H9 (cell line): ENCODE measurements around the gene RAB3IL1. TPM values are rescaled to one million over a fixed set of nuclear protein-coding genes. Genes with fewer than 3 reads are reported as not detected.

Experiments
- DNase-seq: peaks from one replicate; pipeline ENCODE4 v3.0.0-alpha.2; 2017
- H2AFZ ChIP-seq: one replicate; pipeline ENCODE4 v1.6.1; 2013; ENCODE audit warnings: mild to moderate bottlenecking, low read length, control low read depth, moderate library complexity
- H2AK5ac ChIP-seq: 2 replicates; pipeline ENCODE4 v1.6.1; 2013; ENCODE audit warnings: low read length, control low read depth, mixed read lengths; ENCODE audit not compliant: insufficient read length
- H2BK120ac ChIP-seq: one replicate; pipeline ENCODE4 v1.6.1; 2013; ENCODE audit warnings: low read depth, mild to moderate bottlenecking, low read length, control low read depth, inconsistent platforms; ENCODE audit not compliant: poor library complexity, severe bottlenecking
- H2BK12ac ChIP-seq: 2 replicates; pipeline ENCODE4 v1.6.1; 2013; ENCODE audit warnings: low read length, control low read depth, mixed read lengths, low read depth; ENCODE audit not compliant: insufficient read length
- H2BK15ac ChIP-seq: 2 replicates; pipeline ENCODE4 v1.6.1; 2013; ENCODE audit warnings: low read depth, low read length, control low read depth
- H2BK20ac ChIP-seq: one replicate; pipeline ENCODE4 v1.6.1; 2013; ENCODE audit warnings: low read depth, mild to moderate bottlenecking, low read length, control low read depth, inconsistent platforms; ENCODE audit not compliant: poor library complexity, severe bottlenecking
- H2BK5ac ChIP-seq: 2 replicates; pipeline ENCODE4 v1.6.1; 2013; ENCODE audit warnings: low read length, control low read depth, mixed read lengths; ENCODE audit not compliant: insufficient read length
- H3K14ac ChIP-seq: 2 replicates; pipeline ENCODE4 v1.6.1; 2013; ENCODE audit warnings: low read length, control low read depth; ENCODE audit not compliant: insufficient read depth
- H3K18ac ChIP-seq: 2 replicates; pipeline ENCODE4 v1.6.1; 2013; ENCODE audit warnings: low read depth, mild to moderate bottlenecking, mixed read lengths, low read length, control low read depth; ENCODE audit not compliant: insufficient read length
- H3K23ac ChIP-seq: 2 replicates; pipeline ENCODE4 v1.6.1; 2013; ENCODE audit warnings: low read length, control low read depth, mixed read lengths, low read depth; ENCODE audit not compliant: insufficient read length
- H3K23me2 ChIP-seq: 2 replicates; pipeline ENCODE4 v1.6.1; 2013; ENCODE audit warnings: low read depth, mild to moderate bottlenecking, mixed read lengths, low read length, control low read depth; ENCODE audit not compliant: insufficient read length, poor library complexity, severe bottlenecking
- H3K27ac ChIP-seq: 2 replicates; pipeline ENCODE4 v1.5.1; 2013; ENCODE audit warnings: low read length, control low read depth, mixed read lengths, low read depth; ENCODE audit not compliant: insufficient read length
- H3K27me3 ChIP-seq: 2 replicates; pipeline ENCODE4 v1.6.1; 2013; ENCODE audit warnings: low read length, control low read depth, inconsistent platforms; ENCODE audit not compliant: insufficient read depth
- H3K4ac ChIP-seq: 2 replicates; pipeline ENCODE4 v1.6.1; 2013; ENCODE audit warnings: low read depth, mild to moderate bottlenecking, control low read depth, inconsistent platforms, low read length, moderate library complexity
- H3K4me1 ChIP-seq: 2 replicates; pipeline ENCODE4 v1.6.1; 2013; ENCODE audit warnings: low read length, control low read depth, inconsistent platforms; ENCODE audit not compliant: insufficient read depth
- H3K4me2 ChIP-seq: 2 replicates; pipeline ENCODE4 v1.6.1; 2013; ENCODE audit warnings: low read length, control low read depth, mixed read lengths; ENCODE audit not compliant: insufficient read length, insufficient read depth
- H3K56ac ChIP-seq: 2 replicates; pipeline ENCODE4 v1.6.1; 2013; ENCODE audit warnings: low read depth, mild to moderate bottlenecking, mixed read lengths, low read length, control low read depth; ENCODE audit not compliant: insufficient read length
- H3K79me1 ChIP-seq: 2 replicates; pipeline ENCODE4 v1.6.1; 2013; ENCODE audit warnings: low read depth, mild to moderate bottlenecking, moderate library complexity, low read length, control low read depth, inconsistent platforms; ENCODE audit not compliant: insufficient read depth, poor library complexity, severe bottlenecking
- H3K79me2 ChIP-seq: 2 replicates; pipeline ENCODE4 v1.6.1; 2013; ENCODE audit warnings: low read length, control low read depth, inconsistent platforms; ENCODE audit not compliant: insufficient read depth
- H3K9ac ChIP-seq: 2 replicates; pipeline ENCODE4 v1.6.1; 2013; ENCODE audit warnings: low read length, control low read depth, mixed read lengths; ENCODE audit not compliant: insufficient read length; ENCODE audit errors: extremely low read depth
- H3K9me3 ChIP-seq: one replicate; pipeline ENCODE4 v1.6.1; 2013; ENCODE audit warnings: low read depth, low read length, inconsistent platforms; ENCODE audit not compliant: control insufficient read depth
- H3T11ph ChIP-seq: one replicate; pipeline ENCODE4 v1.6.1; 2013; ENCODE audit warnings: mild to moderate bottlenecking, low read length, control low read depth, inconsistent platforms
- H4K20me1 ChIP-seq: one replicate; pipeline ENCODE4 v1.6.1; 2013; ENCODE audit not compliant: control insufficient read depth, insufficient read length, insufficient read depth
- H4K5ac ChIP-seq: 2 replicates; pipeline ENCODE4 v1.6.1; 2013; ENCODE audit warnings: low read depth, mild to moderate bottlenecking, mixed read lengths, low read length, control low read depth; ENCODE audit not compliant: insufficient read length
- H4K8ac ChIP-seq: replicated peaks from 2 replicates; pipeline ENCODE4 v1.6.1; 2013; ENCODE audit warnings: low read length, control low read depth, mixed read lengths, low read depth; ENCODE audit not compliant: insufficient read length
- H4K91ac ChIP-seq: 2 replicates; pipeline ENCODE4 v1.6.1; 2013; ENCODE audit warnings: low read depth, mild to moderate bottlenecking, moderate library complexity, mixed read lengths, low read length, control low read depth; ENCODE audit not compliant: insufficient read length
- H3K27ac Mint-ChIP-seq, 3 experiments: 2 replicates in 2 of 3; 3 replicates in 1 of 3; pipeline ENCODE4 v1.8.0; 2020 to 2021; ENCODE audit warnings: mixed read lengths in 3 of 3, mild to moderate bottlenecking in 1 of 3, moderate library complexity in 1 of 3
- H3K27me3 Mint-ChIP-seq: 2 replicates; pipeline ENCODE4 v1.8.0; 2021; ENCODE audit warnings: low read depth, mild to moderate bottlenecking, moderate library complexity, mixed read lengths
- H3K36me3 Mint-ChIP-seq, 3 experiments: 2 replicates in 2 of 3; 3 replicates in 1 of 3; pipeline ENCODE4 v1.8.0; 2020 to 2021; ENCODE audit warnings: low read depth in 3 of 3, mixed read lengths in 3 of 3; ENCODE audit not compliant: insufficient read depth in 1 of 3
- H3K4me1 Mint-ChIP-seq, 2 experiments: 2 replicates each; pipeline ENCODE4 v1.8.0; 2020; ENCODE audit warnings: mixed read lengths in 2 of 2
- H3K4me3 Mint-ChIP-seq, 2 experiments: 2 replicates in 1 of 2; 3 replicates in 1 of 2; pipeline ENCODE4 v1.8.0; 2020 to 2021; ENCODE audit warnings: mild to moderate bottlenecking in 2 of 2, mixed read lengths in 2 of 2, moderate library complexity in 1 of 2
- H3K9me3 Mint-ChIP-seq, 2 experiments: 2 replicates in 1 of 2; 3 replicates in 1 of 2; pipeline ENCODE4 v1.8.0; 2020; ENCODE audit warnings: mild to moderate bottlenecking in 2 of 2, mixed read lengths in 2 of 2, moderate library complexity in 1 of 2
- WGBS: extraction: QIAGEN DNeasy Blood & Tissue Kit; methylation state at CpG from one replicate; pipeline ENCODE4 v1.1.7; 2013; ENCODE audit warnings: missing lambda C conversion rate, low lambda C conversion rate, mixed read lengths; ENCODE audit not compliant: insufficient read length; ENCODE audit errors: extremely low coverage; 5-methylcytosine and 5-hydroxymethylcytosine counted together
- total RNA-seq: library from RNA; stranded (reverse); gene quantifications from 2 replicates; pipeline ENCODE4 v1.2.1, GENCODE V29; 2021
- TF ChIP-seq, protein P1 (sequence below): fragments of 200-600 bp; sonication (generic); conservative IDR thresholded peaks from 3 replicates; pipeline ENCODE4 v1.8.0; 2021; ENCODE audit warnings: antibody characterized with exemption, mild to moderate bottlenecking

The RAB3IL1 gene
- total RNA-seq, 1 experiment from 2014 or later, result 2.4 TPM

DNA sequence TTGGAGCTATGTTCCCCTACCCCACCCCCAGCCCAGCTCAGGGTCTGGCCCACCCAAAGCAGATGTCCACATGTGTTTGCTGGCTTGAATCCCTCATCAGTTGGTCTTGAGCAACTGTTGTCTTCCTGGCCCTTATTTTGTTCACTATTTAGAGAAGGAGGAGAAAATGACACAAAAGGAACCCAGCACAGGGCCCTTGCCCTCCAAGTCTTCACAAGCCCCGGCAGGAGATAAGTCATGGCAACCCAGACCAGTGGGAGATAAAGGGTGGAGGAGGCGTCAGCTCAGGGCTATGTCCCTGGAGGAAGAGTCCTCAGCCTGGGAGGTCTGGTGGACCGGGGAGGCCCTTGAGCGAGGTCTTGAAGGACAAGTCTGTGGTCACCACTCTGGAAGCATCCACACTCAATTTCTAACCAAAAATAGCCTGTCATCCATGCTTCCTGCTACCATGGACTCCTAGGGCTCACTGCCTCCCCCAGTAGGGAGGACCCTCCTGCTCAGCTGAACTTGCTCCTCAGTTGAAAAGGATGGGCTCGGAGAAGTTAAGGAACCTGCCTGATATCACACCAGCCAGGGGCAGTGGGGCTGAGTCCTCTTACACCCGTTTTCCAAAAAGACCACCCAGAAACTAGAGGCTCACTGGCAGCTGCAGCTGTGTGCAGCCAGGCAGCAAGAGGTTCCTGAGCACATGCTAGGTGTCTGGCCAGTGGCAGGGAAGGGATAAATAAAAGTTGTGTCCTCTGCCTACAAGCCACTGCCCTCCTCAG lies 1.8 kb upstream of the RAB3IL1 start:
- peaks cover 23 to 30% of the 10 kb centered on the region in 2 experiments for H3K4me1 Mint-ChIP-seq
- TF ChIP-seq, protein P1, sequence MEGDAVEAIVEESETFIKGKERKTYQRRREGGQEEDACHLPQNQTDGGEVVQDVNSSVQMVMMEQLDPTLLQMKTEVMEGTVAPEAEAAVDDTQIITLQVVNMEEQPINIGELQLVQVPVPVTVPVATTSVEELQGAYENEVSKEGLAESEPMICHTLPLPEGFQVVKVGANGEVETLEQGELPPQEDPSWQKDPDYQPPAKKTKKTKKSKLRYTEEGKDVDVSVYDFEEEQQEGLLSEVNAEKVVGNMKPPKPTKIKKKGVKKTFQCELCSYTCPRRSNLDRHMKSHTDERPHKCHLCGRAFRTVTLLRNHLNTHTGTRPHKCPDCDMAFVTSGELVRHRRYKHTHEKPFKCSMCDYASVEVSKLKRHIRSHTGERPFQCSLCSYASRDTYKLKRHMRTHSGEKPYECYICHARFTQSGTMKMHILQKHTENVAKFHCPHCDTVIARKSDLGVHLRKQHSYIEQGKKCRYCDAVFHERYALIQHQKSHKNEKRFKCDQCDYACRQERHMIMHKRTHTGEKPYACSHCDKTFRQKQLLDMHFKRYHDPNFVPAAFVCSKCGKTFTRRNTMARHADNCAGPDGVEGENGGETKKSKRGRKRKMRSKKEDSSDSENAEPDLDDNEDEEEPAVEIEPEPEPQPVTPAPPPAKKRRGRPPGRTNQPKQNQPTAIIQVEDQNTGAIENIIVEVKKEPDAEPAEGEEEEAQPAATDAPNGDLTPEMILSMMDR, result no peak
- no peak for DNase-seq

More for the DNA sequence above, 1.8 kb upstream of the RAB3IL1 start:
- H3K4me3 Mint-ChIP-seq, result no peak overlapping the region
- Histone ChIP-seq H3K4me1 (peaks cover 7% of the 10 kb centered on the region; the same call in 1 of the 2 replicates), H3T11ph (no peak overlapping the region), H3K4me2 (no peak overlapping the region), H2BK5ac (no peak overlapping the region), H2BK12ac (no peak overlapping the region), H3K18ac (no peak overlapping the region), H3K23me2 (peaks cover 5% of the 10 kb centered on the region), H3K4ac (no peak overlapping the region), H4K5ac (no peak overlapping the region), H3K9ac (no peak overlapping the region), H4K20me1 (no peaks in the 10 kb centered on the region), H2AK5ac (no peak overlapping the region), H3K27me3 (no peaks in the 10 kb centered on the region; the same call in 1 of the 2 replicates), H3K79me2 (no peaks in the 10 kb centered on the region), H3K27ac (no peak overlapping the region), H2BK120ac (no peak overlapping the region), H3K9me3 (no peaks in the 10 kb centered on the region), H4K91ac (no peak overlapping the region), H3K79me1 (no peaks in the 10 kb centered on the region), H3K14ac (no peak overlapping the region), H3K23ac (no peak overlapping the region), H2BK20ac (no peak overlapping the region), H2BK15ac (no peak overlapping the region), H3K56ac (no peak overlapping the region), H4K8ac (no peak overlapping the region), H2AFZ (no peak overlapping the region)
- H3K27ac Mint-ChIP-seq, result no peak overlapping the region
- H3K36me3 Mint-ChIP-seq, result no peaks in the 10 kb centered on the region
- no peaks in the 10 kb centered on the region; a peak in 2 of 5 replicates for H3K9me3 Mint-ChIP-seq
- no CpG with 5 or more reads among the region's 6 CpGs for WGBS
- peaks cover 52% of the 10 kb centered on the region for H3K27me3 Mint-ChIP-seq
